Fibroblast of upper back skin (primary cell): ENCODE data around the gene RNF135.
"Not testable (repeated sequence)": the region's sequence is repeated elsewhere in the genome, so short reads cannot be mapped to it uniquely, and the experiment has no call there.

Source experiments
- DNase-seq: peaks from one replicate; pipeline ENCODE4 v3.0.0-alpha.2; 2013

The RNF135 gene, protein sequence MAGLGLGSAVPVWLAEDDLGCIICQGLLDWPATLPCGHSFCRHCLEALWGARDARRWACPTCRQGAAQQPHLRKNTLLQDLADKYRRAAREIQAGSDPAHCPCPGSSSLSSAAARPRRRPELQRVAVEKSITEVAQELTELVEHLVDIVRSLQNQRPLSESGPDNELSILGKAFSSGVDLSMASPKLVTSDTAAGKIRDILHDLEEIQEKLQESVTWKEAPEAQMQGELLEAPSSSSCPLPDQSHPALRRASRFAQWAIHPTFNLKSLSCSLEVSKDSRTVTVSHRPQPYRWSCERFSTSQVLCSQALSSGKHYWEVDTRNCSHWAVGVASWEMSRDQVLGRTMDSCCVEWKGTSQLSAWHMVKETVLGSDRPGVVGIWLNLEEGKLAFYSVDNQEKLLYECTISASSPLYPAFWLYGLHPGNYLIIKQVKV

GRCh38 chr17:30970831-30971567 is at the start of gene RNF135:
TSS of gene RNF135 (plus strand) at chr17:30971039. CDS start at chr17:30971074, 35 bp downstream.
- DNase-seq = peak; percentile 87

DNA sequence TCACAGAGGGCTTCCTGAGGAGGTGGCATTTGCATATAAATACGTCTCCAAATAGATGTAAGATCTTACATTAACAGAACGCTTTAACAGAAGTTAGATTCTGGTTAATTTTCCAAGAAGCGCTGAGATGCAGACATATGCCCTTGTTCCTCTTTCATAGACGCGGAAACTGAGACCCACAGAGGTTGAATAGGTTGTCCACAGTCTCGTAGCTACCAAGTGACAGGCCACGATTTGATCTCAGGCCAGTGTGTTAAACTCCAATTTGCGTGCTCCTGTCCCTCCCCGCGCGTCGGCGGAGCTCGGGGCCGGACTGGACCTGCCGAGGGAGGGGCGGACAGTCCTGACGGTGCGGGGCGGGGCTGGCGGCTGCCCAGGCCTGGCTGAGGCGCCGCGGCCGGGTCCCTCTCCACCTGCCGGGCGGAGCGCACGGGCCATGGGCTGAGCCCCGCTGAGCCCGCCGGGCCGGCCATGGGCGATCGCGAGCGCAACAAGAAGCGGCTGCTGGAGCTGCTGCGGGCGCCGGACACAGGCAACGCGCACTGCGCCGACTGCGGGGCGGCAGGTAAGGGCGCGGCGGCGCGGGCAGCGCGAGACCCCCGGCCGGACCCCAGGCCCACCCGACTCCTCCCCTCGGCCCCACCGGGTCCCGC is 49.2 kb upstream of the RNF135 start, which contains the start of gene ADAP2:
ADAP2 (plus strand) TSS at position 402 of the 653 bp plus-strand sequence; CDS start at position 472, 70 bp downstream.
- no peak for DNase-seq

DNA sequence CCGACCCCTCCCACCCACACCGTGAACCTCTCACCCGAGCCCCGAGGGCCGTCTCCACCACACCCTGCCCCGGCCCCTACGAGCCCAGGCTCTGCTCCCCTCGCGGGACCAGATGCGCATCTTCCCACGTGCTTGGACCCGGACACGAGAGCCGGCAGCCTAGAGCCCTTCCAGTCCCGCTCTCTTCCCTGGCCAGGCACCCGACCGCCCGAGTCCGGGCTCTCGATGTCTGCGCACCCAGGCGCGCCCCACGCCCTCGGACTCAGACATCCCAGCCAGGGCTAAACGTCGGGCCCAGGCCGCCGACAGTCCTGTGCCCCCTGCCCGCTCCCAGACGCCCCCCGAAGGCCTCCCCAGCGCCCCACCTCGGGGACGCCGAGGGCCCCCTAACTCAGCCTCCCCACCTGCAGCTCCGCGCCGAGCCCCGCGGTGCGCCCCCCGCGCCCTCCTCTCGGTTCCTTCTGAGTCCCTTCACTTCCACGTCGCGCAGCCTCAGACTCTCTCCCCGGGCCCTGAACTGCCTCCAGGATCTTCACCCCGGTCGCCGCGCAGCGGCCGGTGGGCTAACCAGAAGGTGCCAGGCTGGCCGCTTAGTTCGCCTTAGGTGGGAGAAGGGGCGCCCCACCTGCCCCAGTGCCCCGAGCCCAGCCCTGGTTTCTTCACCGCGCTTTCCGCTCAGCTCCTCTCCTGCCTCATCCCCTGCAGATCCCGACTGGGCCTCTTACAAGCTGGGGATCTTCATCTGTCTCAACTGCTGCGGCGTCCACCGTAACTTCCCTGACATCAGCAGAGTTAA is 48.4 kb upstream of the RNF135 start:
- DNase-seq = no peak

DNA sequence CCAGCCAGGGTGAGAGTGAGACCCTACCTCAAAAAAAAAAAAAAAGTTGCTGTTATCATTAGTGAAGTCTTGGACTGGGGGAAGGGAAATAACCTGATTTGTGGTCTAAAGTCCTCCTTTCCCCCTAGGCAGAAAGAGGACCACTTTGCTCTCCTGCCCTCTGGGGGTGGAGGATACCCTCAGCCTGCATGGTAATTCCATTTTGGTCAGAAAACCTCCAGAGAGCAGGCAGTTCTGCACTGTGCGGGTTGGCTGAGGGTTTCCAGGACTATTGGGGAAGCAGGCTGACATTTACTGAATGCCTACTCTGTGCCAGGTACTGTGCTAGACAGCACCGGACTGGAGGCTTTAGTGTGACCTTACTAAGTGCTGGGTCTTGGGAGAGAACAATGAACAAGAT is 46.5 kb upstream of the RNF135 start:
- DNase-seq = no peak

GRCh38 chr17:30926516-30926915 is 44.3 kb upstream of the RNF135 start:
- DNase-seq = no peak

DNA sequence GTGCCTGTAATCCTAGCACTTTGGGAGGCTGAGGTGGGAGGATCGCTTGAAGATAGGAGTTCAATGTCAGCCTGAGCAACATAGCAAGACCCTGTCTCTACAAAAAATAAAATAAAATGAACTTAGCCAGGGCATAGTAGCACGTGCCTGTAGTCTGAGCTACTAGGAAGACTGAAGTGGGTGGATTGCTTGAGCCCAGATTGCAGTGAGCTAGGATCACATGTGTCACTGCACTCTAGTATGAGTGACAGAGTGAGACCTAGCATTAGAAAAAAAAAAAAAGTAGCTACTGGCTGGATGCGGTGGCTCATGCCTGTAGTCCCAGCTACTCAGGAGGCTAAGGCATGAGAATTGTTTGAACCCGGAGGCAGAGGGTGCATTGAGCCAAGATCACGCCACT is 43.1 kb upstream of the RNF135 start:
- no peak for DNase-seq

DNA sequence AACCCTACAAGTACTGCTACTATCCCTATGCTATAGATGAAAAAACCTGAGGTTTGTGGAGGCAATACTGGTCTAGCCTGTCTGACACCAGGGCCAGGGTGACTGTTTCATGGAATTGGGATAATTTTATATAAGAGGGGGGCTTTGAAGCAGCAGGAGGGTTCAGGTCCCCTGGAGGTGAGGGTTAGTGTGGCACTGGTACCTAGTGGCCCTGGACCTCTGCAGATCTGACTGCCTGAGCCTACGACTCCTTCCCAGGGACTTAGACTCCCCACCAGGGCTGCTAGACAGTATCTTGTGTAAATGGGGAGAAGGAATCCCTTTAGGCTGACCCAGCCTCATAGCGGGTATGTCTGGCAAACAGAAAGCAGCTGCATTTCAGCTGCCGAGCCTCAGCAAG is 42.3 kb upstream of the RNF135 start:
- DNase-seq = no peak

DNA sequence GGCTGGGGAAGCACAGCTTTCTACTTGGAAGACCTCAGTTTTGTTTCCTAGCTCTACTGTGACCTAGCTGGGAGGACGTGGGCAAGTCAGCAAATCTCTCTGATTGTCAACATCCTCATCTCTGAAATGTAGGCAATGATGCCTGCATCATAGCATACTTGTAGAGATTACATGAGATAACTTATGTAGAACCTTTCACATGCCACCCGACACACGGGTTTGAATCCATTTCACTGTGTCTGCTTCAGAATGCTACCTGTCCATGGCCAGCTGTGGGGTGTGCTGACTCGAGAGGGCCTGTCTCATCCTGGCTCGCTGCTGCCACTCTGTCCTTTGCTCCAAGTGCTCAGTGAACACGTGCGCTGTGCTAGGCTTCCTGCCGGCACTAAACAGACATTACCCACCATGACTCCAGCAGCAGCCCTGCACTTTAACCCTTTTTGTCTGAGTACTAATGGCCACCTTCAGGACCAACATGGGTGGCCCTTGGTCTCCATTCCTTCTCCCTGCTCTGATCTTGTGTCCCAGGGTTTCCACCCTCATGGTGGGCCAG is 41.7 kb upstream of the RNF135 start:
- no peak for DNase-seq

- DNase-seq = not testable (repeated sequence)
Measured at GRCh38 chr17:30929861-30930260, 41.0 kb upstream of the RNF135 start.

- DNase-seq = no peak
Measured at GRCh38 chr17:30930495-30930894, 40.3 kb upstream of the RNF135 start.

GRCh38 chr17:30931582-30931981 is 39.3 kb upstream of the RNF135 start:
- DNase-seq = not testable (repeated sequence)

DNA sequence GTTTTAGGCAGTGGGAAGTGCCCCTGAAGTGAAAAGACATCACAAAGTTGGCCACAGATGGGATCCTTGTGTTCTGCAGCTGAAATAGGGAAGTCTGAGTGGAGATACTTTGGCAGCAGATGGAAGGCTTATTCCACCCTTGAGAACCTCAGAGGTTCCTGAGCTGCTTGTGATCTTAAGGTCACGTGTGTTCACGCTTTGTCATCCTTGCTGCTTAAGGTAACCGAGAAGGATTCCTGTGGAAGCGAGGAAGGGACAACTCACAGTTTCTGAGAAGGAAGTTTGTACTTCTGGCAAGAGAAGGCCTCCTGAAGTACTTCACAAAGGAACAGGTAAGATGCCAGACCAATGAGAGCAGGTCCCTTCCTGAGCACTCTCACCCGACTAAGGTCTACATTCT is 36.9 kb upstream of the RNF135 start:
- no peak for DNase-seq

- DNase-seq = no peak
Measured at GRCh38 chr17:30939051-30939689, 31.7 kb upstream of the RNF135 start.

GRCh38 chr17:30942308-30943079 is 28.3 kb upstream of the RNF135 start:
- peak; percentile 18 for DNase-seq

DNA sequence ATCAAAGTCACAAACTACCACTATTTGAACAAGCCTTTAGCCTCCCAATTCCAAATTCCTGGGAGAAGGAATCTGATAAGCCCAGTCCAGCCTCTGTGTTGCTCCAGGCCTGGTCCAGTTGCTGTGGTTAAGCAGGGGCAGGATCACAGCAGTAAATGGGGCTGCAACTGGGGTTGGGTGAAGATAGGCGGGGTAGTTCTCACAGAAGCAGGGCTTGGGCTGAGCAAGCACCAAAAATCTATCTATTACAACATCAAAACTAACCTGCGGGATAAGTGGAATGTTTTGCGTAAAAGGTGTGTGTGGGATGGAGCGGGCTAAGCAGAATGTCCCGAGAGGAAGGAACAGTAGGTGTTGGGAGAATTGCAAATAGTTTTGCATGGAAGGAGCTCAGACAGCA is 23.0 kb upstream of the RNF135 start:
- DNase-seq = no peak

DNA sequence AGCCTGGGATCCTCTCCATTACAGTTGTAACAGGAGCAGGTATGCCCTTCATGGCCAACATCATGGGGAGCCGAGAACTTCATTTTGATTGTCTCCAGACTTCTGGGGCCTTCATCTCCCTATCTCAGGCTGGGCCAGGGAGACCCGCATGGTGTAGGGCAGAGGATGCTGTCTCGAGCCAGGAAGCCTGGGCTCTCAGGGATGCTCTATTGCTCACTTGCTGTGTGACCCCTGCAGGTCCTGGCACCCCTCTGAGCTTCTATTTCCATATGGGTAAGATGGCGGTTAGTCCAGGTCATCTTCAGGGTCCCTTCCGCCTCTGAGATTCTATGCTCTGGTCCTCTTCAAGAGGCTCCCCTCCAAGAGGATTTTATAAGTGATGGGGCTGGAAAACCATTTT is 20.6 kb upstream of the RNF135 start:
- no peak for DNase-seq

DNA sequence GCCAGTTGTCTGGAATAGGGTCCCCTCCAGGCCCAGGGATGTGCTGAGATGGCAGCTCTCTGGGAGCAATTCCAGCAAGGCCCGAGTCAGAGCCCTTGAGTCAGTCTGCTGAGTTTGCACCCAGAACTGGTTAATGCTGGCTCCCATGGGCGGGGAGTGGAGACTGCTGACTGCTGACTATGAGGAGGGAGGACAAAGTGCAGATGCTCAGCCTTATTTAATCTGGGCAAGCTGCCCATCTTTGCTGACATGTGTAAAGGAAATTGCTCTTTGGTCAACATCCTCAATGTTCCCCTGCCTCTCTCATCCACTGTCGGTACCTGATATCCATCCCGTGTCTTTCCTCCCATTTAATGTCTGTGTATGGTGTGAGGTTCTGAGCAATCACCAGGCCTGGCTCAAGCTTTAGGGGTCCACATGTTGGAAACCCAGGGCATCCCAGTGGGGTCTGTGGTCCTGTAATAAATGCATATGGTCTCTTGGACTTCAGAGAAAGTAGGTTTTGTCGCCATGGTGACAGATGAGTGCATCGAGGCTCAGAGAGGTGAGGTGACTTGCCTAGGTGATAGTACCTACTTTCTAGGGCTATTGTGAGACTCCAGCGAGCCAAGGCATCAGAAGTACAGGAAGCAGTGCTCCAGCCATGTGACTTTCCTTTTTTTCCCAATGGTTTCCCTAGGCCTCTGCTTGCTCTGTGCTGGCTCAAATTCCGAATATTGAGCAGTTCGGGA is 20.0 kb upstream of the RNF135 start:
- peak; percentile 82 for DNase-seq

GRCh38 chr17:30952638-30953393 is 18.0 kb upstream of the RNF135 start:
- no peak for DNase-seq

DNA sequence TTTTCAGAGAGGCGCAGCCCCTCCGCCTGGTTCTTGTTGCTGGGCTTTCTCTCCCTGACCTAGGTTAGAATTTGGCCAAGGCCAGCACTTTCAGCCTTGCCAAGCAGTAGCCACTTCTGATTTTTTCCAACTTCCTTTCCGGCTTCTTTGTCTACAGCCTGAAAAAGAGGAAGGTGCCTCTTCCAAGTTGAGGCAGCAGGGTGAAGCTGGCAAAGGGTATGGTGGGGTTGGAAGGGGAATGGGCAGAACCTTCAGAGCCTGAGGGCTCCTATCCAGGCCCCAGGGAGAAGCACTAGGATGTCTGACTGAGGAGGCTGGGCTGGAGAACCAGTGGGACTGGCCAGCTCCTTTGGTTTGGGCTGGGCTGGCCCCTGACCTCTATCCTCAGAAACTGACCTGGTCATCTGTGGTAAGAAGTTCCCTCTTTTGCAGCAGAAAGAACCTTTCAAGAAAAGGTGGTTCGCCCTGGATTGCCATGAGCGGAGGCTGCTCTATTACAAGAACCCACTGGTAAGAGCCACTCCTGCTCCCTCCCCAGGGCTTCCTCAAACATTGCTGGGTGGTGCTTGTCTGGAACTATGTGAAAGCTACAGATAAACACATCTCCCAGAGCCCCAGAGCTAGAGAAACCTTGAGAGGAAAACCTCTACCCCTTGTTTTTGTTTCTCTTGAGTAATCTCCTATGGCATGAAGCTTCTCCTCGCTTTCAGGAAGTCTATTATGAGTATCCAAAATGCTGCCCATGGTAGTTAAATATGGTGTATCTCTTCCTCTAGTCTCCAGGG is 16.6 kb upstream of the RNF135 start:
- DNase-seq = no peak
